Endometrial microvascular endothelial cells (primary cell): ENCODE results near the gene YJU2. TPM values are rescaled to one million over a fixed set of nuclear protein-coding genes. Genes with fewer than 3 reads are reported as not detected.

Experiments
- in situ Hi-C: cut with HindIII; loops from 2 replicates; pipeline ENCODE4 v1.10.0; 2017; ENCODE audit warnings: low sequenced_read_pairs, low pct_unique_long_range_greater_than_20kb; ENCODE audit errors: inconsistent ontology term
- total RNA-seq: library from RNA; depleted of rRNA; stranded (reverse); fragments of >200 nt; gene quantifications from one replicate; pipeline ENCODE4 v1.2.3, GENCODE V29; 2015; ENCODE audit errors: inconsistent ontology term

YJU2 gene
- total RNA-seq, 1 donor from 2014 or later: 39.5 TPM

DNA sequence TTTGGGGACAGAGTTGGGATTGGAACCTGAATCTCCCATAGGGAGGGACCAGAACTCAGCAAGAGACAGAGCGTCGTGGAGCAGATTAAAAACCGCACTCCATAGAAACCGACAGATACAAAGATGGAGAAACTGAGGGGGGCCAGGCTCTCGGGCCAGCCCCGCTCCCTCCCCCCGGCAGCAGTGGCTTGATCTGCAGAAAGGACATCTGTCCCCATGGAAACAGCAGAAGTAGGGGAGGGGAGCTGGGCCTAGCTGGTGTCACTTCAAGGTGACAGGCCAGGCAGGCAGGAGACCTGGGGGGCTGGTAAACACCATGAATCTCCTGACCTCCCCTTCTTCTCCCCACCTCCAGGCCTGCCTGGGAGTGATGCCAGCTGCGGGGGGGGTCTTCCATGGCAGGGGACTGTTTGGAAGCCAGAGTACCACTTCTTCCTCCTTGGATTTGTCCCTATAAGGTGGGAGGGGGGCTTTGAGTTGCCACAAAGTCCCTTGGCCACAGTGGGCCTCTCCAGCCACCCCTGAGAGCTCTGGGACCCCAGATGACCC lies 44.4 kb downstream of the YJU2 start:
- in situ Hi-C loops: no loop called here

- in situ Hi-C loops: no loop called here
Measured at GRCh38 chr19:4292515-4292914, 45.6 kb downstream of the YJU2 start.

- in situ Hi-C loops: no loop called here
Measured at GRCh38 chr19:4294389-4294788, 47.5 kb downstream of the YJU2 start.

- in situ Hi-C loops: no loop called here
Measured at GRCh38 chr19:4295972-4296771, 49.3 kb downstream of the YJU2 start.

GRCh38 chr19:4297901-4298809 lies 51.3 kb downstream of the YJU2 start:
- in situ Hi-C loops: no loop called here

- in situ Hi-C loops: no loop called here
Measured at GRCh38 chr19:4298810-4299550, 52.1 kb downstream of the YJU2 start.

GRCh38 chr19:4300589-4300988 lies 53.7 kb downstream of the YJU2 start:
- in situ Hi-C loops: no loop called here

- in situ Hi-C loops: no loop called here
Measured at GRCh38 chr19:4301590-4302242, 54.8 kb downstream of the YJU2 start.

GRCh38 chr19:4302243-4302640 lies 55.4 kb downstream of the YJU2 start, which contains the start of gene TMIGD2:
TSS of gene TMIGD2 (minus strand) at chr19:4302389. CDS start at chr19:4302385, 4 bp downstream.
- in situ Hi-C loops: no loop called here

GRCh38 chr19:4303819-4304537 lies 57.1 kb downstream of the YJU2 start:
- in situ Hi-C loops: no loop called here

GRCh38 chr19:4304538-4305256 lies 57.8 kb downstream of the YJU2 start, which contains the start of gene FSD1:
TSS of gene FSD1 (plus strand) at chr19:4304598. CDS start at chr19:4304747, 149 bp downstream.
- in situ Hi-C loops: no loop called here

DNA sequence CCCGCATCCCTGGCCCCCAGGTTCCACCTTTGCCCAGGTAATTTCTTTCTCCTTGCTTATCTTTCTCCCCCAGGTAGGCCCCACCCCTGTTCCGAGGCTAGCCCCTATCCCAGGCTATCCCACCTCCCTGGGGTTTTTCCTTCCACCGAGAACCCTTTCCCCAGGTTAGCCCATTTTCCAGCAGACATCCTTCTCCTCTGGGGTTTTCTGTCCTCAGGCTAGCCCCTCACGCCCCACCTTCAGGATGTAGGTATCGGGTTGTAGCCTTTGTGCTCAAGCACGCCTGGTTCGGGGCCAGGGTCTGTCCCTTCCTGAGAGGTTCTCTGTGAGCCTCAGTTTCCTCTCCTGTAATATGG lies 58.4 kb downstream of the YJU2 start:
- in situ Hi-C loops: no loop called here

- in situ Hi-C loops: no loop called here
Measured at GRCh38 chr19:4305659-4306058, 58.8 kb downstream of the YJU2 start.

- in situ Hi-C loops: no loop called here
Measured at GRCh38 chr19:4310247-4311121, 63.6 kb downstream of the YJU2 start.

DNA sequence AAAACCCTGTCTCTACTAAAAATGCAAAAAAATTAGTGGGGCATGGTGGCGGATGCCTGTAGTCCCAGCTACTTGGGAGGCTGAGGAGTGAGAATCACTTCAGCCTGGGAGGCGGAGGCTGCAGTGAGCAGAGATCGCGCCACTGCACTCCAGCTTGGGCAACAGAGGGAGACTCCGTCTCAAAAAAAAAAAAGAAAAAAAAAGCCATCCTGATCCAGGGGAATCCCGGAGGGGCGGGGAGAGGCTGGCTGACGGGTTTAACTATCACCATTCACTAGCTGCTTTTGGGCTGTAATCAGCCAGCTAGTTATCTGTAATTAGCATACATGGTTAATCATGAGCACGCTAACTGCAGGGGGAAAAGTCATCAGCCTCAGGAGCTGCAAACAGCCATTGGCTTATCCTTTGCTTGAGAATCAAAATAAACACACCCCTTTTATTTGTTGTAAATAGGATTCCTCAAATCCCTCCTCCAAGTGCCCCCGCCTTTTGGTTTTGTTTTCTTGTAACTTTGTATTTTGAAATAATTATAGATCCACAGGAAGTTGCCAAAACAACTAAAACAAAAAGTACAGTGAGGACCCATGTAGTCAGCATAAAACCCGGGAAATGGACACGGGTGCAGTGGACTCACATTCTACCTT lies 67.1 kb downstream of the YJU2 start:
- in situ Hi-C loops: no loop called here

- in situ Hi-C loops: no loop called here
Measured at GRCh38 chr19:4316956-4317355, 70.1 kb downstream of the YJU2 start.
